GM23248 (cell line): Measurements from ENCODE around the gene TMEM253. TPM values are rescaled to one million over a fixed set of nuclear protein-coding genes. Genes with fewer than 3 reads are reported as not detected.

Experiments
- DNase-seq: peaks from one replicate; pipeline ENCODE4 v3.0.0-alpha.2; 2015
- H2AFZ ChIP-seq: fragments of 200-600 bp; sonication (generic); 2 replicates; pipeline ENCODE4 v1.6.1; 2016; ENCODE audit warnings: antibody characterized with exemption
- H3F3A ChIP-seq: fragments of 200-600 bp; sonication (generic); 2 replicates; pipeline ENCODE4 v1.6.1; 2016; ENCODE audit warnings: mild to moderate bottlenecking, antibody characterized with exemption, mixed run types; ENCODE audit not compliant: insufficient read depth
- H3K27ac ChIP-seq: fragments of 200-600 bp; sonication (generic); 2 replicates; pipeline ENCODE4 v1.5.1; 2016; ENCODE audit warnings: mild to moderate bottlenecking
- H3K27me3 ChIP-seq: fragments of 200-600 bp; sonication (generic); replicated peaks from 2 replicates; pipeline ENCODE4 v1.6.1; 2016; ENCODE audit warnings: mild to moderate bottlenecking; ENCODE audit not compliant: insufficient read depth
- H3K36me3 ChIP-seq: fragments of 200-600 bp; sonication (generic); 2 replicates; pipeline ENCODE4 v1.6.1; 2016; ENCODE audit warnings: low read depth, mild to moderate bottlenecking
- H3K4me1 ChIP-seq: fragments of 200-600 bp; sonication (generic); 2 replicates; pipeline ENCODE4 v1.6.1; 2016; ENCODE audit warnings: mild to moderate bottlenecking; ENCODE audit not compliant: insufficient read depth
- H3K4me2 ChIP-seq: fragments of 200-600 bp; sonication (generic); one replicate; pipeline ENCODE4 v1.6.1; 2016; ENCODE audit warnings: mild to moderate bottlenecking; ENCODE audit not compliant: unreplicated experiment
- H3K4me3 ChIP-seq: fragments of 200-600 bp; sonication (generic); 2 replicates; pipeline ENCODE4 v1.5.1; 2016; ENCODE audit warnings: mild to moderate bottlenecking
- H3K79me2 ChIP-seq: fragments of 200-600 bp; sonication (generic); 2 replicates; pipeline ENCODE4 v1.6.1; 2016; ENCODE audit warnings: mild to moderate bottlenecking; ENCODE audit not compliant: insufficient read depth
- H3K9ac ChIP-seq: fragments of 200-600 bp; sonication (generic); 2 replicates; pipeline ENCODE4 v1.6.1; 2016; ENCODE audit warnings: mild to moderate bottlenecking
- H3K9me2 ChIP-seq: fragments of 200-600 bp; sonication (generic); 2 replicates; pipeline ENCODE4 v1.6.1; 2016; ENCODE audit warnings: mixed run types, mild to moderate bottlenecking, moderate library complexity; ENCODE audit not compliant: insufficient read depth
- H3K9me3 ChIP-seq: fragments of 200-600 bp; sonication (generic); one replicate; pipeline ENCODE4 v1.6.1; 2017; ENCODE audit warnings: low read depth
- H4K20me1 ChIP-seq: fragments of 200-600 bp; sonication (generic); 2 replicates; pipeline ENCODE4 v1.6.0; 2016; ENCODE audit not compliant: insufficient read depth
- EZH2 ChIP-seq: fragments of 200-600 bp; sonication (generic); IDR thresholded peaks from 2 replicates; pipeline ENCODE4 v1.6.1; 2018; ENCODE audit warnings: antibody characterized with exemption, mild to moderate bottlenecking; ENCODE audit not compliant: insufficient read depth, poor library complexity, severe bottlenecking
- EZH2phosphoT487 ChIP-seq: fragments of 200-600 bp; sonication (generic); IDR thresholded peaks from 2 replicates; pipeline ENCODE4 v1.6.1; 2018; ENCODE audit warnings: antibody characterized with exemption, moderate library complexity, mild to moderate bottlenecking, low read depth; ENCODE audit not compliant: insufficient read depth
- WGBS, 2 experiments: methylation state at CpG; one replicate each; pipeline ENCODE4 v1.1.6; 2015 to 2017; ENCODE audit warnings: low lambda C conversion rate in 2 of 2, low coverage in 1 of 2; ENCODE audit errors: missing lambda C conversion rate in 2 of 2; 5-methylcytosine and 5-hydroxymethylcytosine counted together
- in situ Hi-C: fragments of 300-500 bp; cut with MboI; formaldehyde crosslinking; loops from 2 replicates; pipeline ENCODE4 v1.15.0; 2020
- polyA plus RNA-seq: library from polyadenylated mRNA; unstranded; fragments of >200 nt; fragmentation: Nextera tagmentation; extraction: Ambion mirVana; gene quantifications from 2 replicates; pipeline ENCODE4 v1.2.1, GENCODE V29; 2016
- total RNA-seq: library from RNA; depleted of rRNA; stranded (reverse); fragments of >200 nt; shearing (Covaris generic); gene quantifications from 2 replicates; pipeline ENCODE4 v1.2.3, GENCODE V29; 2014

TMEM253 gene
- total and polyA plus RNA-seq, 2 experiments from 2014 or later = 0.97 TPM; not detected in 1

DNA sequence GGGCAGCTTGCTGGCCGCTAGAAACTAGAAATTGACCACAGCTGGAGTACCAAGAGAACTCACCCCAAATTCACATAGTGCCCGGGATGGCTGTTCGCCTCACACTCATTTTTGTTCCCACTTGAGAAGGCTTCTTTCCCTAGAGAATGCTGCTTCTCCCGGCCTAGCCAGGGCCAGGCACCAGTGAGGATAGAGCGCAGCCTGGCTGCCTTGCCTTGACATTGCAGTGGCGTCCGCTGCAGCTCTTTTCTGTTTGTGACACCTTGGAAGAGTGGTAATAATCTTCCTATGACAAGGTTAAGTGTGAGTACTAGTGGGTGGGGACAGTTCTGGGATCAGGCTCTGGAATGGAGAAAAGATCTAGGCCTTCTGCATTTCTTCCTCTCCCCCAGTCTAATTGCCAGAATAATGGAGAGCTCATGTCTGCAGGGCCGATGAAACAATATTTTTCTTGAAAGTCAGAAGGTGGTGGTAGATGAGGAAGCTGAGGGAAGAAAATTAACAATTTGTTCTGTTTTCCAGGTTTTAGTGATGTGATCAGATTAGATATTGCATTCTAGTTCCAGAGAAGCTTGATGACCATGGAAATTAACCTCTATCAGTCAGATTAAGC, 3.7 kb downstream of the TMEM253 start:
- H2AFZ ChIP-seq = peak overlapping the region; percentile 93
- peak; percentile 94 for DNase-seq

GRCh38 chr14:21105095-21105494, 4.2 kb downstream of the TMEM253 start:
- Histone ChIP-seq H3K4me3 (no peak overlapping the region), H3K9me3 (no peaks in the 10 kb centered on the region), H3K79me2 (no peaks in the 10 kb centered on the region), H4K20me1 (no peaks in the 10 kb centered on the region), H3K36me3 (no peaks in the 10 kb centered on the region), H3K4me1 (peaks cover 30% of the 10 kb centered on the region), H3F3A (peaks cover 24% of the 10 kb centered on the region), H2AFZ (no peak overlapping the region), H3K27me3 (no peaks in the 10 kb centered on the region), H3K27ac (no peak overlapping the region), H3K9ac (peak overlapping the region; percentile 98; the same call in 1 of the 2 replicates), H3K4me2 (no peak overlapping the region), H3K9me2 (no peaks in the 10 kb centered on the region)
- TF ChIP-seq EZH2phosphoT487 (no peak), EZH2 (no peak)
- no peak for DNase-seq
- WGBS, 2 experiments = 88 to 89% methylated on average over 8 of the region's 8 CpGs
- in situ Hi-C loops = no loop called here

More for the DNA sequence above, 3.7 kb downstream of the TMEM253 start:
- Histone ChIP-seq H3K4me3 (peak overlapping the region; percentile 80), H3K9ac (peak overlapping the region; percentile 98), H3K9me2 (no peaks in the 10 kb centered on the region), H3K79me2 (no peaks in the 10 kb centered on the region), H3K27me3 (no peaks in the 10 kb centered on the region), H3K27ac (peak overlapping the region; percentile 95), H3F3A (peaks cover 28% of the 10 kb centered on the region), H3K4me2 (peak overlapping the region; percentile 99), H3K4me1 (peaks cover 30% of the 10 kb centered on the region), H4K20me1 (no peaks in the 10 kb centered on the region), H3K36me3 (no peaks in the 10 kb centered on the region), H3K9me3 (no peaks in the 10 kb centered on the region)
- in situ Hi-C loops = no loop called here
- TF ChIP-seq EZH2phosphoT487 = no peak
- no peak for TF ChIP-seq EZH2
- 2 to 4% methylated on average over 8 of the region's 8 CpGs for WGBS, 2 experiments

DNA sequence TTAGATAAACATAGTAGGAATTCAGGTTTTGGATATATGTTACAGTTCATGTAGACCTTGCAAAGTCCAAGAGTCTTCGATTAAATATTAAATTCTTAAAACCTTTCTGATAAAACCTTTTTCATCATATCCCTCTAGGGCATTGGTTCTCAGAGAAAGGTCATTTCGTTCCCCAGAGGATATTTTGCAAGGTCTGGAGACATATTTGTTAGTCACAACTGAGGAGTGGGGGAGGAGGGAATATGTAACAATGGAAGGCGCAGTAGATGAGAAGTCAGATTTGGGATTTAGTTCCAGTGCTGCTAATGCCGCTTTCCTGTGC, 5.3 kb downstream of the TMEM253 start:
- peaks cover 30% of the 10 kb centered on the region for H3K4me1 ChIP-seq
- TF ChIP-seq EZH2phosphoT487 = no peak
- no peak for TF ChIP-seq EZH2
- H3K9ac ChIP-seq = peak overlapping the region; percentile 67
- peak overlapping the region; percentile 74 for H3K27ac ChIP-seq
- peak; percentile 88 for DNase-seq
- no peaks in the 10 kb centered on the region for H3K36me3 ChIP-seq
- peak overlapping the region; percentile 70 for H3K4me2 ChIP-seq
- in situ Hi-C loops = no loop called here
- 48 to 51% methylated on average over 4 of the region's 4 CpGs for WGBS, 2 experiments
- no peaks in the 10 kb centered on the region for H3K27me3 ChIP-seq
- H3K9me3 ChIP-seq = no peaks in the 10 kb centered on the region
- no peaks in the 10 kb centered on the region for H3K79me2 ChIP-seq
- no peaks in the 10 kb centered on the region for H3K9me2 ChIP-seq
- H2AFZ ChIP-seq = peak overlapping the region; percentile 79
- H4K20me1 ChIP-seq = no peaks in the 10 kb centered on the region
- peak overlapping the region; percentile 24 for H3K4me3 ChIP-seq
- H3F3A ChIP-seq = peaks cover 24% of the 10 kb centered on the region

DNA sequence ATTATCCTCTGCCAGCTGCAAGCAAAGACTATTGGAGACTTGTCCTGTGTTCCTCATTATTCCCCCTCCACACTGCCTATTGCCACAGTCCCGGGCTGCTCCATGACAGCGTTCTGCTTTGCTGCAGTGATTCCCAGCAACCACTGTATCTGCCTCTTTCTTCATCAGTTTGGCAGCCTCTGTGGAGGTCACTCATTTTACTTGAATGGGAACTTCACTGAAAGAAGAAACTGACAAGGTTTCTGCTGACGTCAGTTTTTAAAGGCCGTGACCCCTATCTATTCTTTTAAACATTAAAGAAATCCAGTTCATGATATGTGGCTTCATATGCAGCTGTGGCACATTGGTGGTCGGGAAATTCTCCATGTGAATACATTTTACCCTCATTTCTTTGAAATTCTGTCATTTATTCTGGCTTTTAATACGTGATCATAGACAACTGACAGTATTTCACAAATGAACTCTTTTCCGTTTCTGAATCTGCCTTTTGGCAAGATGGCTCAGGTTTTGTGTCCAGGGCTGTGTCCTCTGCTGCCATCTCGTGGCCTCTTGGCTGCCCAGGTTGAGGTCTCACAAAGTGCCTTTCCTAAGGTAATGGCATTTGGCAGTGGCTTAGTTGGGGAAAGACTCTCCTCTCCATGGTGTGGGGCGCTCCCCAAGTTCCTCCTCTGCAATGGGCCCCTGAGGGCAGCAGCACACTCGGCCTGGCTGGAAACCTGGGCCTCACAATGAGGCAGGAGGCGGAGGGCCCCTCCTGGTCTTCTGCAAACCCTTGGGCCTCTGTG, 5.8 kb downstream of the TMEM253 start:
- H3K9ac ChIP-seq = peak overlapping the region; percentile 67
- in situ Hi-C loops = no loop called here
- peak overlapping the region; percentile 74 for H3K27ac ChIP-seq

More for the DNA sequence above, 5.8 kb downstream of the TMEM253 start:
- Histone ChIP-seq H3K79me2 (no peaks in the 10 kb centered on the region), H2AFZ (peak overlapping the region; percentile 79), H3K4me1 (peaks cover 30% of the 10 kb centered on the region), H3K27me3 (no peaks in the 10 kb centered on the region), H3K4me3 (peak overlapping the region; percentile 24), H3K9me3 (no peaks in the 10 kb centered on the region), H3F3A (peaks cover 24% of the 10 kb centered on the region), H3K4me2 (peak overlapping the region; percentile 70), H3K9me2 (no peaks in the 10 kb centered on the region), H3K36me3 (no peaks in the 10 kb centered on the region), H4K20me1 (no peaks in the 10 kb centered on the region)
- 12% methylated on average over 11 of the region's 11 CpGs for WGBS, 2 experiments
- TF ChIP-seq EZH2 (no peak), EZH2phosphoT487 (no peak)
- peak; percentile 85 for DNase-seq
